ENCODE results near the gene FOXB1.
A peak's percentile ranks its signal among the peaks of the same experiment; 100 is the strongest.

The FOXB1 gene

DNA sequence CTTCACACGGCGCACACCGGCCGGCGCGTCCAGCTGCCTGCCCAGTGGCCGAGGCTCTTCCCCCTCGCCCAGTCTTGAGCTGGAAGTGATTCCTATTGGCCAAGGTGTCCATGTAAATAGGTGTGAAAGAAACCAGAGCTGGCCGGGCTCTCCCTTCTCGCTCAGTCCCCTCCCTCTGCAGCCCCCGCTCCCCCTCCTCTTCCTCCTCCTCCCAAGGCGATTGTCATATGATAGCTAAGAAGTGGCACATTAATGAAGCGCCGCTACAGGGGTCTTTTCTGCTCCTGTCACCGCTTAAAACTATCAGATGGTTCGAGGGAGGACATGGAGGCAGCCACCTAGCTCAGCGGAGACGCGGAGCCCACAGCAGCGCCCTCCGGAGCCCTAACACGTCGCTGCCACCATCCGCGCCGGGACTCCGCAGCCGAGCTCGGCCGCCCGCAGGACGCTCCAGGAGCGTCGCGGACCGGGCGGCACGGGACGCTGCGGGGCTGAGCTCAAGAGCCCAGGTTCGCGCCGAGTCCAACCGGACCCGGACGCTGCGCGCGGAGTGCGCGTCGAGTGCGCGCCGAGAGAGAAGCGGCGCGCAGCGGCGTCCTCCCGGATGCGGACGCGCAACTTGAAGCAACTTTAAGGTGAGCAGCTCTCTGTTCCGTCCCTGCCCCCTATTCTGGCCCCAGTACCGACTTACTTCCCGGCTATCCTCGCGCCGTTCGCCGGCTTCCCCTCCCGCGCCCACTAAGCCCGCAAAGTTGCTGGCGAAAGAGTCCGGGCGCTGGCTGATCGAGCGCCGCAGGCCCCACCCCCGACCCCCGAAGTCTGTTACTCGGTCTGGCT lies at the start of gene FOXB1:
TSS of gene FOXB1 (plus strand) at position 303 of the 837 bp plus-strand sequence. CDS start 653 bp downstream, outside the sequence.
- DNase-seq (ENCODE audit: low read depth in 2 of 2, low spot score in 1 of 2): no peak

DNA sequence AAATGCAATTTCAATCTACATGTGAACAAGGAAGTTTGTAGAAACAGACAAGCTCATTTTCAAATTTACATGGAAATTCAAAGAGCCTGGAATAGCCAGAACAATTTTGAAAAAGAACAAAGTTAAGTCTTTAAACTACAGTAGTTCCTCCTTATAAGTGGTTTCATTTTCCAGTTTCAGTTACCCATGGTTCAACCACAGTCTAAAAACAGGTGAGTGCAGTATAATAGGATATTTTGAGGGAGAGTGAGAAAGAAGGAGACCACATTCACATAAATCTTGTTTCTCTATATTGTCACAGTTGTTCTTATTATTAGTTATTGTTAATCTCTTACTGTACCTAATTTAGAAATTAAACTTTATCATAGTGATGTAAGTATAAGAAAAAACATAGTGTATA lies 45.8 kb upstream of the FOXB1 start:
- DNase-seq (ENCODE audit: low read depth in 2 of 2, low spot score in 1 of 2): no peak

DNA sequence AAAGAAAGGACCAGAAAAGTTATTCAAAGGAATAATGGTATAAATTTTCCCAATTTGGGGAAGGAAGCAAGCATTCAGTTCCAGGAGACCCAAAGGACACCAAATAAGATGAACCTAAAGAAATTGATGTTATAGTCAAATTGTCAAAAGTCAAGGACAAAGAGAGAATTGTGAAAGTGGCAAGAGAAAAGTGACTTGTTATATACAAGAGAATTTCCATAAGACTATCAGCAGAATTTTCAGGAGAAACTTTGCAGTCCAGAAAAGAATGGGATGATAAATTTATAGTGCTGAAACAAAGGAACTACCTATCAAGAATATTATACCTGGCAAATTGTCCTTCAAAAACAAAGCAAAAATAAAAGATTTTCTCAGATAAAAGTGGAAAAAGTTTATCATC lies 43.8 kb upstream of the FOXB1 start:
- no peak for DNase-seq (ENCODE audit: low read depth in 2 of 2, low spot score in 1 of 2)

DNA sequence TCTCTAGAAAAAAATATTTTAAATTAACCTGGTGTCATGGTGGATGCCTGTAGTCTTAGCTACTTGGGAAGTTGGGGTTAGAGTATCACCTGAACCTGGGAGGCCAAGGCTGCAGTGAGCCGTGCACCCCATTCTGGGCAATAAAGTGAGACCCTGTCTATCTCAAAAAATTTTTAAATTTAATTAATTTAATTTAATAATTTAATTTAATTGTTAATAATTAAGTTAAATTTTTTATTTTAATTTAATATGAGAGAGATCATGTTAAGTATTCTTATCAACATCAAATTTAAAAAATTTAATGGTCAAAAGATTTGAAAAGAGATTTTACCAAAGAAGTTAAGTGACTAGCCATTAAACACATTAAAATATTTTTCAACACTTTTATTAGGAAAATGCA lies 40.8 kb upstream of the FOXB1 start:
- DNase-seq (ENCODE audit: low read depth in 2 of 2, low spot score in 1 of 2): no peak

DNA sequence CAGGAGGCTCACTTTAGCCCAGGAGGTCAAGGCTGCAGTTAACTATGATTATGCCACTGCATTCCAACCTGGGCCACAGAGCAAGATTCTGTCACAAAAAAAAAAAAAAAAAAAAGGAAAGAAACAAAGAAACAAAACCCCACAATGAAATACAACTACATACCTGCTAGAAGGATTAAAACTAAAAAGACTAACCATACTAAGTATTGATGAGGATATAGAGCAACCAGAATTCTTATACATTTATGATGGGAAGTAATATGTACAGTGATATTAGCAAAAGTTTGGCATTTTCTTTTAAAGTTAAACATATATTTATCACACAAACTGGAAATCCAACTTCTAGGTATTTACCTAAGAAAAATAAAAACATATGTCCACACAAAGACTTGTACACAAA lies 40.2 kb upstream of the FOXB1 start:
- DNase-seq (ENCODE audit: low read depth in 2 of 2, low spot score in 1 of 2): no peak

DNA sequence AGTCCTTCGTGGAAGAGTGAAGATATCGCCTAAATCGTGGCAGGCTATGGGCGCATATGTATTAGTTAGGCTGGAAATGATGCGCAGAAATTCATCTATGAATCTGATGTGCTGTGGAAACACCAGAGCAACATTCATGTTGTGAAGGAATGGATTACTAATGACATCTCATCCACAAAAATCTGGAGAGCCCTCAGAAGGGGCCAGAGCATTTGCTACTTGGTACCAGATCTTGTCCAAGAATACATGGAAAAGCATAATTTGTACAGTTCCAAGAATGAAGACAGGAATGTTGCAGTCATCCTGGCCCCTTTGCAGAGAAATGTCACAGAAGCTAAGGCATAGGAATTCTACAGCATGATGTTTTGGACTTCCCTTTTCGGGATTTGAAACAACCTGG lies 38.4 kb upstream of the FOXB1 start:
- DNase-seq (ENCODE audit: low read depth in 2 of 2, low spot score in 1 of 2): no peak

DNA sequence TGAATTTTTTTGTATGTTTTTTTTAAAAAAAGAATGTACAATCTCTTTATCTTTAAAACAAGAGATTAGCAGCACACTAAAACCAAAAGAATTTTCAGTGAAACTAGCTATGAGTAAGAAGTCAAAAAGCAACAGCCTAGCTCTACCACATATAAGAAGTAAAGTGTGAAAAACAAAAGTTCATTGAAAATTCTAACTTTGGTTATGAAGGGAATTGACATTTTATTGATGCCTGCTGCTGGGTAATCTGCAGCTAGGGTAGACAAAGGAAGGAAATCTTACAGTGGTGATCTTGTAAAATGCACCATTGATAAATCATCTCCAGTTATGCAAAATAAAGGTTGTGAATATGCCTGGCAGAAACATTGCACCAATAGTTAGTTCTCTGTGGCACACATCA lies 37.8 kb upstream of the FOXB1 start:
- no peak for DNase-seq (ENCODE audit: low read depth in 2 of 2, low spot score in 1 of 2)

DNA sequence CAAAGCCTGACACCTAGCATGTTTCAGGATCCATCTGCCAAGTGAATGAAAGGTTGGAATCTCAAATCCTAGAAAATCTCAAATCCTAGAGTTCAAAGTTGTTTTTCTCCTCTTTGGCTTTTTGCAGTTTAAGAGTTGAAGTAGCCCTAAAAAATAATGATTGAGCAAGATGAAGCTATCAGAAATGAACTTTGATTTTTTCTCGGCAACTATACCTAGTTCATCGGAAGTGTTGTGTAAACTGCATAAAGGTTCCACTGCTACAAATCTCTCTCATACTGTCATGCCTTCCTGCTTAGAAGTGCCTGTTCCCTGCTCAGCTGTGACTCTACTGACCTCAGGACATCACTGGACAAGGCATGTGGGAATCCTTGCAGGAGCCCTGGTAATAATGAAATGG lies 35.8 kb upstream of the FOXB1 start:
- no peak for DNase-seq (ENCODE audit: low read depth in 2 of 2, low spot score in 1 of 2)

DNA sequence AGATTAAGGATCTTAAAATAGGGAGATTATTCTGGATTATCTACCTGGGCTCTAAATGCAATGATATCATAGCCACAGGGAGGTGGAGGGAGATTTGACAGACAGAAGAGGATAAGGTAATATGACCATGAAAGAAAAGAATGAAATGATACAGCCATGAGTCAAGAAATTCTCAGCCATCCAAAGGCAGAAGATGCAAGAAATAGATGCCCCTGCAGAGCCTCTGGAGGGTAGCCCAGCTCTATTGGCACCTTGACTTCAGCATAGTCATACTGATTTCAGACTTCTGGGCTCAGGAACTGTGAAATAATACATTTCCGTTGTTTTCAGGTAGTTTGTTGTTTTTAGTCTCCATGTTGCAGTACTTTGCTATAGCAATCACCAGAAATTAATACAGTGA lies 31.9 kb upstream of the FOXB1 start:
- DNase-seq (ENCODE audit: low read depth in 2 of 2, low spot score in 1 of 2): no peak

DNA sequence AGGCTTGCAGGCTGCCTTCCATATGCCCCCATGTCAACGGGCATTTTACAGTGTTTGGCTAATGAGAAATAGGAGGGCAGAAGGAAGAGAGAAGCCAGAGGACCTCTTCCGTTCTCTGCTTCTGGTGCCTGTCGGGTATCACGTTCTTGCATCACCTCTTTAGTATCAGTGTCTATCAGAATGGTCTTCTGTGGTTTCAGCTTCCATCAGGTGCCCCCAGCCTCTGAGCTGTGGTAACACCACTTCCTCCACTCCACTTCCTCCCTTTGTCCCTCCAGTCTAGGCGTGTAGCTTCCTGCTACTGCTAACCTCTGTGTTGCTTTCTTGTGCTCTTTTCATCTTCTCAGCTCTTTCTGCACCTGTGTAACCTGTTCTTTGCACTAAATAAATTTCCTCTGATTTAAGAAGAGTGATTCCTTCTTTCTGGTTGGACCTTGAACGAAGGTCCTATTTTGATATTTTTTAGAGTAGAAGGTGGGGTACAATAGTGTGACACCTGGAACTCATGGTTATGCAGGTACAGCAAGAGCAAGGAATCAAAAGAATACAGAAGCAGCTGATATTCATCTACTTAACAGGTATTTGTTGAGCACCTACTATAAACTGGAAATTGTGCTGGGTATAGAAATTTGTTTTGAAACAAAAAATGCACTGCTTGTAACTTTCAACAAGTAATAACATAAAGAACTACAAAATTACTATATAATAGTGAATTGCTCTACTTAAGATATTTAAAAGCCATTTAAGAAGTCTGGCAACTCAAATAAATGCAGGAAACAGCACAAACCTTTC lies 27.4 kb upstream of the FOXB1 start:
- peak in 1 of 2 donors; percentile 20 for DNase-seq (ENCODE audit: low read depth in 2 of 2, low spot score in 1 of 2)

DNA sequence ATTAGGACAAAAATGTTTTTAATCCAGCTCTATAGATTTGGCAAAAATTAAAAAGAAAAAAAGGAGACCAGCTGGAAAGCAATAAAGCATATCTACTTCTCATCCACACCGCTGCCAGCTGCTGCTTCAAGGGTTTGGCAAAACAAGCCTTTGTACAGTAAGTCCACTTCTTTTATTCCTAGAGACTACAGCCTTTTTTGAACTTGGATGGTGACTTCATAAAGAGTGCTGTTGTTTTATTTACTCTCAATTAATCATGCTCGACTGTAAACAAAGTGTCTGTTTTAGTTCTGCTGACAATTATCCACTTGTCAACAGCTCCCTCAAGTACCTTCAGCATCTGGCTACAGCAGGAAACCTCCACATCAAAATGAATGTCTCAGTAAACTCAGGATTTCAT lies 12.3 kb upstream of the FOXB1 start:
- no peak for DNase-seq (ENCODE audit: low read depth in 2 of 2, low spot score in 1 of 2)

DNA sequence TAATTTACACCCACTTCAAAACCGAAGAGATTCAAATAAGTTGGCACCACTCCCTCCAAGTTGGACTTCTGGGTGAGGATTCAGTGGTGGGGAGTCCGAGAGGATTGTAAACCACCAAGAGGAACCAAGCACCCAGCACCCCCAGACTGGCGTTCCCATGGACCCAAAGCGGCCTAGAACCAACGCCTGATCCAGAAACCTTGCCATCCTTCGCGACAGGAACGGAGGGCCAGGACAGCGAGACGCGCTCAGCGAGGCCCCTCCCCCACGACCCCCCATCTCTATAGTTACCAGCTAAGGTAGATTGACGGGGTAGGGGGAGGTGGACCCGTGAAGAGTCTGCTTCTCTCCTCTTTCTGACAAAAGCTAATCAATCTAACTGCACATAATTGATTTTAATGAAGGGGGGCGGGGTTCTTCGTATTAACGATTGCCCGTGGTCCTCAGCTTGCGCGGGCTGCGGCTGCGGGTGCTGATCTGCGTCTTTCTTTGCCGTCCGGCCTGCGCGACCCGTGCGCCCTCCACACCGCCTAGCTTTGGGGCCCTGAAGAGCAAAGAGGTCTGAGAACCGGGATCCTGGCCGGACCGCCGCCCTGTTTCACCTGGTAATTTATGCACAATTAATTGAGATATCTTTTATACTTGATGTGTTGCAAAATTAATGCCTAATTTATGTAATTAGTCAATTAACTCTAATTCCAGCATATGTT lies 10.9 kb upstream of the FOXB1 start:
- DNase-seq (ENCODE audit: low read depth in 2 of 2, low spot score in 1 of 2): no peak

DNA sequence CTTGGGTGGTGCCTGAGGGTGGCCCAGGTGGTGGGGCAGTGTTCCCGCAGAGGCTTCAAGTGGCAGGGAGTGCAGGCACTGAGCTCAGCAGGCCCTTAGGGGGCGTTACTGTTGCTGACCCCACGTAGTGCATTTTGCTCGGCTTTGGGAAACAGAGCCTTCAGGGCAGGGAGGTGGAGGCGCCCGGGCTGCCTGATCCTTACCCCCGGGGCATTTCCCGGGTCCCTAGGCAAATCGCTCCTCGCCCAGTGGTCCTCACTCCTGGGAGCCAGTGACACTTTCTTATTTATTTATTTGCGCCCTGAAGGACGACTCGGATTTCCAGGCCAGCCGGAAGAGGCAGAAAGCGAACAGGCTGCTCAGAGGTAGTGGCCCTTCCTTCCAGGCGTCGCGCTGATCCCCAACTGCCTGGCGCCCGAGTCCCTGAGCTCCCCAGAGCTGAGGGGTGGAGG lies 10.1 kb upstream of the FOXB1 start:
- DNase-seq (ENCODE audit: low read depth in 2 of 2, low spot score in 1 of 2): no peak

DNA sequence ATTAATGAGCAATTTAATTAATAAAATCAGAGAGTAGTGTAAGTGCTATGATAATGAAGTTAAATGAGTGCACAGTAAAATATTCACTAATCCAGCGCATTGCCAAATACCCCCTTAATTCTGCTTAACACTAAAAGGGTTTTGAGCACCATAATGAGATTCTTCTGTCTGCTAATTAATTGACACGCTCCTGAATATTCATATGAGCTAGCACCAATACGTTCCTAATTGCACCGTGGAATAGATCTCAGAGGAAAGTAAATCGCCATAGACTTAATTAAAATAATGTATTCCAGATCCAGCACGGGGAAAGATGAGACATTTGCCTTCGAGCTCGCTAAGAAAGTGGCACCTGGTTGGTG lies 9.6 kb upstream of the FOXB1 start:
- DNase-seq (ENCODE audit: low read depth in 2 of 2, low spot score in 1 of 2): no peak

DNA sequence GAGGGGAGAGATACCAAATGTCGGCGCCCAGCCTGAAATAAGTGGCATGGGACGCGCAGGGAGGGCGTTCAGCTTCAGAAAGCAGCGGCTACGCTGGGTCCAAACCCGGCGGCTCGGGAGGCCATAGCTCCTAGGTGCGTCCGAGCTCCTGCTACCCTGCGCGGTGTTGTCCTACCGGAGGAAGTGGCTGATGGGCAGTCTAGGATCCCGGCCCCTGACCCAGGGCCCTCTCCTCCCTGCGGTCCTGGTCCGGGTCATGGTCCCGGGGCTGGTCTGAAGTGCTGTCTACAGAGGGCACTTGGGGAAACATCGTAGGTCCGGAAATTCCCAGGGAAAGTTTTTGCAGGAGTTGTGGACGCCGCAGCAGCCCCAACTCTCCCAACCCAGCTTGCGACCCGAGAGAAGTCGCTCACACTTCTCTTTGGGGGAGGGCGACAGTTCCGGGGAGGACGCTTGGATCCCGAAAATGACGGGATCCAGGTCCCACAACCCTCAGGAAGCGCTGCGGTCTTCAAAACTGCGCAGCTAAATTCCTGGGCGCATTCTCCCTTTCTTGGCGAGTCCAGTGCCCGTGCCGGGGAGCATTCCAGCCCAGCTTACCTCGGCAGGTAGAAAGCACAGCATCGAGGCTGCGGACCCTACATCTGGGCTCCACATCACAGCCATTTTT lies 9.1 kb upstream of the FOXB1 start:
- no peak for DNase-seq (ENCODE audit: low read depth in 2 of 2, low spot score in 1 of 2)

DNA sequence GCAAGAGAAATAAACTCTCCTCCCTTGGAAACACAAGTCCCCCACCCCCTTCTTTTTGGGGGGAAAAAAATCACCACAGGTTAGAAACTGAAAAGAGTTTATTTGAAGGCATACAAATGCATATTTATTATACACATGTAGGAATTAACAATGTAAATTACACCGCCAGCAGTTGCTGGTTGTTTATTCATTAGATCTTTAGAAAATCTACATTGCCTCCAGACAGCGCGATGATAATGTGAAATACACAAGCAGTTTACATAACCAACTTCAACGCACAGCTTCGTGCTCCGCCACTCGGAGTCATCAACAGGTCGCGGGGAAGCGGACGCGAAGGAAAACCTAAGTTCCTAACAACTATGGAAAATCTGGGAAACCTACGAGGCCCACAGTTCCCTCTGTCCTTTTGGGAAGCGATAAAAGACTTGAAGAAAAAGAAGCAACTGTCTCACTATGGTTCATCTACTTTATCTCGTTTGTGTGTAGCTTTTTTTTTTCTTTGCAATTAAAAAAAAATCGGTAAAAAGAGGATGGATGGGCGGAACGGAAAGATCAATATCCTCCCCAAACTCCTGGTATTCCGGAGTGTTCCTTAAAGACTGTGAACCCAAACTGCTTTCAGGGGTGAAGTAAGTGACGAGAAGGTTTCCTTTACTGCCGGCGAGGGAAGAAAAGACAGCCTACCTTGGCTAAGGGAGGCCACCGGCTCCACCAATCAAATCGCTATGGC lies 8.4 kb upstream of the FOXB1 start:
- DNase-seq (ENCODE audit: low read depth in 2 of 2, low spot score in 1 of 2): no peak

DNA sequence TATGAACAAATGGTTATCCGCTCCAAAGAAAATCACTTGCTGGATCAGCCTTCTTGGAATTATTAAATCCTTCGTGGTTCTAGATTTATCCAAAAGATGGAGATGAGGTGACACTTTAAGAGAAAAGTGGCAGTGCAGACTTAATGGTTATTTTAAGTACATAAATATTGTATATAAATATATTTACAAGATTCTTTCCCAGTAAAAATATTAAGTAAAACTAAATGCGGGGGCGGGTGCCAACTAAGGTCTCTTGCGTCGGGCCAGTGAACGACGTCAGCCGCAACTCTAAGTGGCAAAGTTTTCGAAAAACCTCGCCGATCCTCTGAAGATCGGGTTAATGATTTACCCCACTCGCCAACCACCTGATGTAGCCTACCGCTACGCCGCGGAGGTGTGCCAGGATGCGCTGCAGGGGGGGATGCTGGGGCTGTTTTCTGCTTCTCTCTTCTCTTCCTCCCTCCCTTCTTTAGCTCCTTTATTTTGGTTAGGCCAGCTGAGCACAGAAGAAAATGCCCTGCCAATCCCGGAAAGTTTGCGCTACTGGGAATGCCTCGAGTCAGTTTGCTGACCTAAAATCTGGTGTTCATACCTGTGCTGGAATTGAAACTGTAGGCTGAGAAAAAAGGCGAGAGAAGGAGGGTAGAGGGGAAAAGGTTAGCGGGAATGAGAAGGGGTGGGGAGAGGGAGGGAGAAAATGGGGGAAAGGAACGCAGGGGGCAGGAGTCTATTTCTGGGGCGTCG lies 7.6 kb upstream of the FOXB1 start:
- no peak for DNase-seq (ENCODE audit: low read depth in 2 of 2, low spot score in 1 of 2)

DNA sequence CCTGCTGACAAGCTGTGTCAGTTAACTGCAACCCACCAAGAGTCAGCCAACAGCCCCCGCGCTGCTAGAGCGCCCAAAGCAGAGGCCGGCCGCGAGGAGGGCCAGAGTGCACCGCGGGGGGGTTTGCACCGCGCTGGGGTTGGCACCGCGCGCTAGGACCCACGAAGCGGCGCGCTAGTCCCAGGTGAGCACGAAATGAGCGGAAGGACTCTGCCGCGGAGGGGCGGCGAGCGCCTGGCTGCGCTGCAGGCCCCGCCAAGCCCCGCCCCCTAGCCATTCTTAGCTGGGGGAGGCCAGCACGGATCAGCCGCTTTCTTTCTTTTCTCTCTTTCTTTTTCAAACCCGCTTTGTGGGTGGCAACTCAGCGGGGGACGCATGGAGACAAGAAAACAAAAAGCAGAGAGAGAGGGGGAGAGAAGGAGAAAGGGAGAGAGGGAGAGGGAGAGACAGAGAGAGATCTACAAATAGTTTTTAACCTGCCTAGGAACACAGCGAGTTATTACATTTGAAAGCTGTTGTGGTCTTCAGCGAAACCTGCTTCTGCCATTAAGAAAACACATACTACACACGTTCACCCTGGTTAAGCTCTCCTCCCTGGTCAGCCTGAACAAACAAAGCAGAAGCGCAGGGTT lies 6.9 kb upstream of the FOXB1 start:
- DNase-seq (ENCODE audit: low read depth in 2 of 2, low spot score in 1 of 2): no peak

DNA sequence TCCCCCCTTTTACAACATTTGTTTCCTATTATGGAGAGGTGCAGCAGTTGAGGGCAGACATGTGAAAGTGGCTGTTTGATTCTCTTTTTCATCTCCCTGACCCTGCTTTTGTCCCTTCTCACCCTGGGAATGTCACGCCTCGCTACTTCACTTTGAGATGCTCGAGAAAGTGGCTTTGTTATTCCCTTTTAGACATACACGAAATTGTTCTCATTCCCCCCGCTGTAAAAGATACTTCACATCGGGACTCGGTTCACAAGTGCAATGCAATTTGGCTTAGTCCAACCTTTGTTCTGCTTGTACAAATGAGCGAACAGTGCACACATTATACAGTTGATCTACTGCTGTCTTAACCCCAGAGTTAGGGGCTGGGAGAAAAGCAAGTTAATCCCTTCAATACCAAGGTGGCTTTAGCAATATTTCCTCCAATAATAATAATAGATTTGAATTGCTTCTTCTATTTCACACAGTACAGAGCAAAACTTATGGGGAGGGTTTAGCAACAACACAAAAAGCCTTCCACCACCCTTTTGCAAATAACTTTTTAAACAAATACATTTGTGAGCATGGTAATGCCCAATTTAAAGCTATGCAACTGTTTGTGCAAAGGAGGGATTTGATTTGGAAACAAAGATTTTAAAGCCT lies 5.7 kb upstream of the FOXB1 start:
- no peak for DNase-seq (ENCODE audit: low read depth in 2 of 2, low spot score in 1 of 2)

Measured in stimulated activated CD8-positive, alpha-beta memory T cell treated with anti-CD3 and anti-CD28 coated beads, Interleukin-4, amount 100 ng/mL, for 1 hour (primary cell).